Thoracic aorta (tissue), 2 donors: ENCODE results near the gene PRKCB. TPM values are rescaled to one million over a fixed set of nuclear protein-coding genes. Genes with fewer than 3 reads are reported as not detected.

Source experiments
- ATAC-seq: fragments of 150-250 bp; one replicate; pipeline ENCODE4 v1.8.0; 2017; ENCODE audit warnings: low read depth; ENCODE audit not compliant: insufficient number of reproducible peaks, low FRiP score
- DNase-seq: peaks from one replicate; pipeline ENCODE4 v3.0.0-alpha.2; 2020; ENCODE audit warnings: low spot score
- H3K27ac ChIP-seq, 2 donors: fragments of 200-600 bp; sonication (generic); 1 replicate in 1 of 2; 2 replicates in 1 of 2; pipeline ENCODE4 v1.5.1; 2016; ENCODE audit warnings: mild to moderate bottlenecking in 2 of 2, moderate library complexity in 2 of 2
- H3K27me3 ChIP-seq: fragments of 200-600 bp; sonication (generic); replicated peaks from 2 replicates; pipeline ENCODE4 v1.6.0; 2016; ENCODE audit warnings: mild to moderate bottlenecking; ENCODE audit not compliant: insufficient read depth
- H3K36me3 ChIP-seq: fragments of 200-600 bp; sonication (generic); one replicate; pipeline ENCODE4 v1.5.1; 2016
- H3K4me1 ChIP-seq, 2 donors: fragments of 200-600 bp; sonication (generic); 1 replicate in 1 of 2; 2 replicates in 1 of 2; pipeline versions ENCODE4 v1.5.1 to v1.6.0; 2016; ENCODE audit warnings: low read depth in 2 of 2, mild to moderate bottlenecking in 1 of 2; ENCODE audit not compliant: control insufficient read depth in 1 of 2
- H3K4me3 ChIP-seq: fragments of 200-600 bp; sonication (generic); 2 replicates; pipeline ENCODE4 v1.5.1; 2016; ENCODE audit warnings: mild to moderate bottlenecking
- H3K9me3 ChIP-seq: fragments of 200-600 bp; sonication (generic); 2 replicates; pipeline ENCODE4 v1.5.1; 2016
- CTCF ChIP-seq: fragments of 200-600 bp; sonication (generic); IDR thresholded peaks from one replicate; pipeline ENCODE4 v1.5.1; 2019; ENCODE audit warnings: antibody characterized with exemption
- total RNA-seq, 2 donors: library from RNA; depleted of rRNA; stranded (reverse); fragments of >200 nt; gene quantifications; one replicate each; pipeline versions ENCODE4 v1.1.0 to v1.2.3, GENCODE V29; 2016

The PRKCB gene
- total RNA-seq, 2 donors from 2014 or later = 3.4 to 7.5 TPM

GRCh38 chr16:24141466-24141865 lies 305.7 kb downstream of the PRKCB start:
- Histone ChIP-seq H3K27me3 (no peaks in the 10 kb centered on the region), H3K27ac (no peak overlapping the region), H3K9me3 (no peaks in the 10 kb centered on the region), H3K36me3 (no peaks in the 10 kb centered on the region), H3K4me3 (no peak overlapping the region), H3K4me1 (no peaks in the 10 kb centered on the region)
- DNase-seq (no peak), ATAC-seq (no peak)
- TF ChIP-seq CTCF = no peak

GRCh38 chr16:24141917-24142316 lies 306.1 kb downstream of the PRKCB start:
- Histone ChIP-seq H3K4me1 (no peaks in the 10 kb centered on the region), H3K4me3 (no peak overlapping the region), H3K36me3 (no peaks in the 10 kb centered on the region), H3K27me3 (no peaks in the 10 kb centered on the region), H3K27ac (no peak overlapping the region), H3K9me3 (no peaks in the 10 kb centered on the region)
- ATAC-seq = no peak
- TF ChIP-seq CTCF = no peak
- no peak for DNase-seq

GRCh38 chr16:24145927-24146326 lies 310.1 kb downstream of the PRKCB start:
- no peak overlapping the region for H3K4me3 ChIP-seq
- H3K4me1 ChIP-seq = no peaks in the 10 kb centered on the region
- no peaks in the 10 kb centered on the region for H3K9me3 ChIP-seq
- no peak for DNase-seq
- no peaks in the 10 kb centered on the region for H3K27me3 ChIP-seq
- no peak for ATAC-seq
- TF ChIP-seq CTCF = no peak
- no peak overlapping the region for H3K27ac ChIP-seq
- H3K36me3 ChIP-seq = no peaks in the 10 kb centered on the region

GRCh38 chr16:24146518-24146917 lies 310.7 kb downstream of the PRKCB start:
- no peaks in the 10 kb centered on the region for H3K9me3 ChIP-seq
- no peaks in the 10 kb centered on the region for H3K27me3 ChIP-seq
- H3K27ac ChIP-seq = no peak overlapping the region

GRCh38 chr16:24149102-24149501 lies 313.3 kb downstream of the PRKCB start:
- DNase-seq = no peak
- H3K9me3 ChIP-seq = no peaks in the 10 kb centered on the region
- H3K27ac ChIP-seq = no peak overlapping the region
- no peaks in the 10 kb centered on the region for H3K4me1 ChIP-seq
- no peak for ATAC-seq
- H3K4me3 ChIP-seq = no peak overlapping the region
- no peaks in the 10 kb centered on the region for H3K27me3 ChIP-seq
- TF ChIP-seq CTCF = no peak
- no peaks in the 10 kb centered on the region for H3K36me3 ChIP-seq

More at GRCh38 chr16:24146518-24146917, 310.7 kb downstream of the PRKCB start:
- TF ChIP-seq CTCF = no peak
- H3K4me1 ChIP-seq = no peaks in the 10 kb centered on the region
- no peak overlapping the region for H3K4me3 ChIP-seq
- H3K36me3 ChIP-seq = no peaks in the 10 kb centered on the region
- no peak for ATAC-seq
- DNase-seq = no peak
